Loucy (cell line): ENCODE data around the gene RNF43.

Experiments used
- CTCF ChIP-seq: fragments of 200-600 bp; sonication (generic); conservative IDR thresholded peaks from 2 replicates; pipeline ENCODE4 v1.5.1; 2014; ENCODE audit warnings: mild to moderate bottlenecking, antibody characterized with exemption, low read length
- EZH2phosphoT487 ChIP-seq: fragments of 200-600 bp; IDR thresholded peaks from 2 replicates; pipeline ENCODE4 v1.6.1; 2018; ENCODE audit warnings: antibody characterized with exemption, mild to moderate bottlenecking, moderate library complexity, borderline replicate concordance

- TF ChIP-seq CTCF: no peak
- no peak for TF ChIP-seq EZH2phosphoT487
Observed at GRCh38 chr17:58436805-58437239, 19.5 kb upstream of the RNF43 start.
